H1 (cell line): ENCODE data around the gene TNFRSF14. TPM values are rescaled to one million over a fixed set of nuclear protein-coding genes. Genes with fewer than 3 reads are reported as not detected.
A peak's percentile ranks its signal among the peaks of the same experiment; 100 is the strongest.

ENCODE experiments used
- CTCF ChIA-PET: fragments of 300-600 bp; sonication (Branson Sonifier 250); formaldehyde crosslinking; loops from one replicate; lab custom pipeline; 2021; ENCODE audit not compliant: partially characterized antibody; lab: Charles Lee
- POLR2A ChIA-PET: fragments of 300-600 bp; sonication (Branson Sonifier 250); formaldehyde crosslinking; loops from one replicate; lab custom pipeline; 2021; ENCODE audit warnings: inconsistent platforms; ENCODE audit not compliant: partially characterized antibody; lab: Charles Lee
- DNase-seq, 2 experiments: peaks; one replicate each; pipeline versions ENCODE4 v3.0.0 to v3.0.0-alpha.2; 2010 to 2022; ENCODE audit warnings: low spot score in 2 of 2, low read depth in 1 of 2, mixed read lengths in 1 of 2
- FAIRE-seq: peaks from 2 replicates; lab custom pipeline; 2011; peaks lifted over from hg19 to GRCh38; lab: Jason Lieb, UNC
- H2AFZ ChIP-seq: 2 replicates; pipeline ENCODE4 v1.8.1; 2012; ENCODE audit warnings: low read length, inconsistent platforms
- H2AK5ac ChIP-seq: 2 replicates; pipeline ENCODE4 v1.6.1; 2013; ENCODE audit warnings: low read depth, low read length
- H2BK120ac ChIP-seq: replicated peaks from 2 replicates; pipeline ENCODE3; 2013; ENCODE audit warnings: low read depth, low read length, inconsistent platforms
- H2BK12ac ChIP-seq: 2 replicates; pipeline ENCODE4 v1.6.1; 2013; ENCODE audit warnings: low read depth, low read length
- H2BK15ac ChIP-seq: 2 replicates; pipeline ENCODE4 v1.6.1; 2013; ENCODE audit warnings: low read length
- H2BK20ac ChIP-seq: 2 replicates; pipeline ENCODE4 v1.6.1; 2013; ENCODE audit warnings: low read length
- H2BK5ac ChIP-seq: 2 replicates; pipeline ENCODE4 v1.6.1; 2013; ENCODE audit warnings: low read depth, low read length
- H3K14ac ChIP-seq: 2 replicates; pipeline ENCODE4 v1.6.1; 2013; ENCODE audit warnings: inconsistent platforms; ENCODE audit not compliant: insufficient read length
- H3K18ac ChIP-seq: 2 replicates; pipeline ENCODE4 v1.6.1; 2013; ENCODE audit warnings: low read length; ENCODE audit errors: extremely low read depth
- H3K23ac ChIP-seq: 2 replicates; pipeline ENCODE4 v1.6.1; 2013; ENCODE audit warnings: inconsistent platforms; ENCODE audit not compliant: insufficient read length
- H3K23me2 ChIP-seq: 2 replicates; pipeline ENCODE4 v1.6.1; 2013; ENCODE audit warnings: low read depth, low read length
- H3K27ac ChIP-seq: 2 replicates; pipeline ENCODE4 v1.6.1; 2011; ENCODE audit warnings: low read depth, low read length, inconsistent platforms
- H3K27me3 ChIP-seq, 4 experiments: replicated peaks in 1 of 4; 1 replicate in 1 of 4; 2 replicates in 3 of 4; pipeline versions ENCODE4 v1.6.1 to v1.8.1; 2011 to 2013; ENCODE audit warnings: low read length in 3 of 4, mild to moderate bottlenecking in 3 of 4, inconsistent platforms in 2 of 4, mixed read lengths in 2 of 4, moderate library complexity in 1 of 4; ENCODE audit not compliant: control insufficient read depth in 3 of 4, insufficient read depth in 3 of 4; ENCODE audit errors: extremely low read depth in 1 of 4
- H3K36me3 ChIP-seq, 4 experiments: 2 replicates each; pipeline versions ENCODE4 v1.6.1 to v1.8.1; 2011 to 2013; ENCODE audit warnings: mild to moderate bottlenecking in 4 of 4, low read length in 3 of 4, moderate library complexity in 2 of 4, control low read depth in 1 of 4, inconsistent platforms in 1 of 4; ENCODE audit not compliant: insufficient read depth in 4 of 4, control insufficient read depth in 2 of 4
- H3K4ac ChIP-seq: replicated peaks from 2 replicates; pipeline ENCODE3; 2013; ENCODE audit warnings: low read length, low read depth, mixed read lengths, inconsistent platforms; ENCODE audit not compliant: insufficient read length
- H3K4me1 ChIP-seq, 4 experiments: replicated peaks in 1 of 4; 1 replicate in 1 of 4; 2 replicates in 3 of 4; pipeline versions ENCODE4 v1.6.1 to v1.8.1; 2011 to 2013; ENCODE audit warnings: low read length in 3 of 4, inconsistent platforms in 2 of 4, mixed read lengths in 1 of 4; ENCODE audit not compliant: insufficient read depth in 4 of 4, control insufficient read depth in 3 of 4
- H3K4me2 ChIP-seq, 2 experiments: 2 replicates each; pipeline versions ENCODE4 v1.6.1 to v1.8.1; 2011 to 2013; ENCODE audit warnings: low read depth in 2 of 2, low read length in 2 of 2, control low read depth in 1 of 2, inconsistent platforms in 1 of 2, mild to moderate bottlenecking in 1 of 2; ENCODE audit not compliant: insufficient read depth in 1 of 2
- H3K4me3 ChIP-seq, 4 experiments: fragments of 200-600, 300-600 bp in 1 of 4; sonication (generic), shearing (Covaris generic), sonication (Bioruptor Twin) in 1 of 4; 2 replicates each; pipeline versions ENCODE4 v1.5.1 to v1.8.1; 2011 to 2016; ENCODE audit warnings: low read length in 4 of 4, low read depth in 3 of 4, control low read depth in 2 of 4, inconsistent platforms in 2 of 4, mild to moderate bottlenecking in 2 of 4, mixed read lengths in 1 of 4, moderate library complexity in 1 of 4; ENCODE audit not compliant: insufficient read depth in 2 of 4; ENCODE audit errors: extremely low read depth in 1 of 4
- H3K56ac ChIP-seq: replicated peaks from 2 replicates; pipeline ENCODE3; 2013; ENCODE audit warnings: low read depth, mild to moderate bottlenecking, mixed read lengths, low read length, inconsistent platforms; ENCODE audit not compliant: insufficient read length
- H3K79me1 ChIP-seq: 2 replicates; pipeline ENCODE4 v1.6.1; 2013; ENCODE audit warnings: low read depth, low read length, control low read depth
- H3K79me2 ChIP-seq, 2 experiments: 2 replicates each; pipeline versions ENCODE4 v1.6.1 to v1.8.1; 2012 to 2013; ENCODE audit warnings: low read length in 2 of 2, mild to moderate bottlenecking in 2 of 2, inconsistent platforms in 1 of 2; ENCODE audit not compliant: insufficient read depth in 2 of 2, control insufficient read depth in 1 of 2
- H3K9ac ChIP-seq, 4 experiments: replicated peaks in 1 of 4; 1 replicate in 1 of 4; 2 replicates in 3 of 4; pipeline versions ENCODE4 v1.6.1 to v1.8.1; 2011 to 2013; ENCODE audit warnings: low read depth in 3 of 4, low read length in 3 of 4, control low read depth in 2 of 4, mild to moderate bottlenecking in 2 of 4, moderate library complexity in 2 of 4, inconsistent platforms in 1 of 4; ENCODE audit errors: extremely low read depth in 1 of 4
- H3K9me3 ChIP-seq, 2 experiments: 2 replicates each; pipeline versions ENCODE4 v1.6.1 to v1.8.1; 2012 to 2013; ENCODE audit warnings: mild to moderate bottlenecking in 2 of 2, moderate library complexity in 2 of 2, control low read depth in 1 of 2, inconsistent platforms in 1 of 2, low read depth in 1 of 2, low read length in 1 of 2, mixed read lengths in 1 of 2; ENCODE audit not compliant: insufficient read depth in 2 of 2
- H4K20me1 ChIP-seq, 2 experiments: replicated peaks in 1 of 2; 2 replicates each; pipeline versions ENCODE3 to v1.8.1; 2011 to 2013; ENCODE audit warnings: inconsistent platforms in 2 of 2, low read length in 2 of 2, mild to moderate bottlenecking in 1 of 2; ENCODE audit not compliant: insufficient read depth in 2 of 2, control insufficient read depth in 1 of 2
- H4K5ac ChIP-seq: 2 replicates; pipeline ENCODE4 v1.6.1; 2013; ENCODE audit warnings: low read length, low read depth, mixed read lengths, inconsistent platforms; ENCODE audit not compliant: insufficient read length
- H4K8ac ChIP-seq: 2 replicates; pipeline ENCODE4 v1.8.0; 2013; ENCODE audit warnings: mild to moderate bottlenecking, moderate library complexity, low read length, inconsistent platforms; ENCODE audit not compliant: insufficient read depth; ENCODE audit errors: extremely low read depth
- H4K91ac ChIP-seq: replicated peaks from 2 replicates; pipeline ENCODE3; 2013; ENCODE audit warnings: low read length, mixed read lengths, inconsistent platforms; ENCODE audit not compliant: insufficient read length
- CREB1 ChIP-seq: IDR thresholded peaks from 2 replicates; pipeline ENCODE4 v1.6.1; 2012; ENCODE audit warnings: inconsistent platforms
- CTBP2 ChIP-seq: IDR thresholded peaks from 2 replicates; pipeline ENCODE4 v1.7.0; 2011; ENCODE audit warnings: borderline replicate concordance, mild to moderate bottlenecking, moderate library complexity, mixed read lengths, low read length; ENCODE audit not compliant: insufficient read depth, insufficient read length
- GABPA ChIP-seq: IDR thresholded peaks from 2 replicates; pipeline ENCODE4 v1.6.1; 2011; ENCODE audit warnings: mild to moderate bottlenecking, low read length, moderate library complexity, borderline replicate concordance; ENCODE audit not compliant: insufficient read depth
- HDAC2 ChIP-seq, 2 experiments: fragments of 300-600 bp in 1 of 2; sonication (generic) in 1 of 2; IDR thresholded peaks; 2 replicates each; pipeline ENCODE4 v1.6.1; 2011 to 2012; ENCODE audit warnings: low read depth in 2 of 2, low read length in 2 of 2, mild to moderate bottlenecking in 2 of 2, moderate library complexity in 2 of 2, borderline replicate concordance in 1 of 2, inconsistent platforms in 1 of 2
- KDM4A ChIP-seq: IDR thresholded peaks from one replicate; pipeline ENCODE4 v1.7.1; 2012; ENCODE audit warnings: low read depth, mild to moderate bottlenecking, moderate library complexity, low read length, inconsistent platforms; ENCODE audit not compliant: severe bottlenecking
- TAF1 ChIP-seq: IDR thresholded peaks from 2 replicates; pipeline ENCODE4 v1.6.1; 2011; ENCODE audit warnings: mild to moderate bottlenecking, low read depth, low read length
- TBP ChIP-seq: IDR thresholded peaks from 2 replicates; pipeline ENCODE4 v1.6.1; 2011; ENCODE audit warnings: low read depth, low read length, improper control_type of control experiment
- TEAD4 ChIP-seq: IDR thresholded peaks from 2 replicates; pipeline ENCODE4 v1.6.1; 2012; ENCODE audit warnings: low read depth, low read length, inconsistent platforms, mixed read lengths
- WGBS, 2 experiments: shearing (Covaris generic) in 1 of 2; methylation state at CpG; one replicate each; pipeline versions ENCODE4 v1.1.6 to v1.1.7; 2013 to 2015; ENCODE audit warnings: low lambda C conversion rate in 2 of 2, mixed read lengths in 2 of 2, inconsistent platforms in 1 of 2, low coverage in 1 of 2, missing lambda C conversion rate in 1 of 2; ENCODE audit not compliant: insufficient replicate concordance in 2 of 2, insufficient coverage in 1 of 2, insufficient read length in 1 of 2; ENCODE audit errors: extremely low coverage in 1 of 2, missing lambda C conversion rate in 1 of 2; 5-methylcytosine and 5-hydroxymethylcytosine counted together
- polyA plus RNA-seq, 7 experiments: library from polyadenylated mRNA; depleted of rRNA in 3 of 7; stranded (reverse) in 5 of 7; unstranded in 2 of 7; fragments of >200 nt in 5 of 7; fragments of 200-250 nt in 2 of 7; gene quantifications; 1 replicate in 5 of 7; 2 replicates in 1 of 7; 4 replicates in 1 of 7; pipeline versions ENCODE4 v1.2.1 to v1.2.3, GENCODE V29; 2011 to 2013; ENCODE audit warnings: missing spikeins in 2 of 7, mixed read lengths in 2 of 7
- total RNA-seq: library from RNA; stranded (reverse); fragmentation: NEBNext Ultra II Directional; extraction: Animal tissue kit (Norgen Biotek cat#: 25700); gene quantifications from 2 replicates; pipeline ENCODE4 v1.2.1, GENCODE V29; 2021
- TF ChIP-seq, protein P1 (sequence below): IDR thresholded peaks from 2 replicates; pipeline ENCODE4 v1.6.1; 2012; ENCODE audit warnings: inconsistent platforms

The TNFRSF14 gene
- total and polyA plus RNA-seq, 2 of the 8 experiments (the other 6 are each of a cell fraction or from before 2014, with no cell fraction given): 0.36 to 0.50 TPM

DNA sequence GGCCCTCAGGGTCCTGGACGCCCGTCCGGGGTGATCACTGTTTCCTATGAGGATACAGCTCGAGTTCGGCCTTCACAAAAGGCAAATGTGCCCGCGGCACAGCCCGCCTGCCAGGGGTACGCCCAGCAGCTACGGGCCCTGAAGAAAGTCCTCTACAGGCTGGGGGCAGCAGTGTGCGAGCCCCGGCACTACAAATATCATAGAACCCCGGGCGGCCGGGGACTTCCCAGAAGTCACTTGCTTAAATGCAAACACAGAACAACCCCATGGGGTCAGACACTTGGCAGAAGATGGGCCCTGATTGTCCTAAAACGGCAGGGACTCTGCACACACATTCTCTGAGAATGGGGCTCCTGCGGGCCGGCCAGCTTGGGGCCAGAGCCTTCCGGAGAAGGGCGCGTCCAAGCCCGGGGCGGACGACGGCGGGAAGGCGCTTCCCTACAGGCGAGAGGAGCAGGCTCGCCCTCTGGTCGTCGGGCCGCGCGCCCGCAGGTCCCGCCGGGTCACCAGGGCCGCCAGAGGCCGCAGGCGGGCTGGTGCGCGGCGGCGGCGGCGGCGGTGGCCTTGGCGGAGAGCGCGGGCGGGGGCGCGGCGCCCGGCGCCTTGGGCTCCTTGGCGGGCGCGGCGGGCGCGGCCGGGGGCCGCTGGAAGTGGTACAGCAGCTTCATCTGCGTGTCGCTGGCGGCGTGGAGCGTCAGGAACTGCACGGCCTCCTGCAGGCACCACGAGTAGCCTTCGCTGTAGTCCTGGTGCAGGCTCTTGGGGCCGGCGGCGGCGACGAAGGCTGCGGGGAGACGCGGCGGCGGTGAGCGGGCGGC, 27.0 kb upstream of the TNFRSF14 start:
- peak; percentile 63 to 77 for DNase-seq
- peak overlapping the region; percentile 67 for H3K4ac ChIP-seq
- 0 out of 2 replicates have a peak overlapping the region, but pooled peaks have one; percentile 27 for H2BK12ac ChIP-seq
- no peak overlapping the region for H2BK120ac ChIP-seq
- peaks cover 7% of the 10 kb centered on the region; the same call in 1 of the 2 replicates for H3K23me2 ChIP-seq
- H4K8ac ChIP-seq: no peak overlapping the region; the same call in 1 of the 2 replicates
- 4% methylated on average over 66 of the region's 84 CpGs; no CpG with 5 or more reads in 1 of the 2 experiments for WGBS, 2 experiments
- no peak overlapping the region for H3K27ac ChIP-seq
- no peaks in the 10 kb centered on the region for H3K9me3 ChIP-seq
- H2BK5ac ChIP-seq: no peak overlapping the region
- H3K14ac ChIP-seq: no peak overlapping the region
- H4K91ac ChIP-seq: no peak overlapping the region
- no peak overlapping the region for H2AFZ ChIP-seq
- peaks cover 12% of the 10 kb centered on the region for H3K79me1 ChIP-seq
- H3K4me3 ChIP-seq: peak overlapping the region in 1 of 4 experiments; percentile 58; a peak in 2 of 8 replicates
- H2BK20ac ChIP-seq: 0 out of 2 replicates have a peak overlapping the region, but pooled peaks have one; percentile 18
- no peak overlapping the region for H3K23ac ChIP-seq
- H3K4me2 ChIP-seq: peak overlapping the region; percentile 53 to 89
- no peak overlapping the region for H3K9ac ChIP-seq
- FAIRE-seq: no peak
- H3K27me3 ChIP-seq: peaks cover 30 to 74% (median 66%) of the 10 kb centered on the region in 4 experiments
- peaks cover 10 to 18% of the 10 kb centered on the region in 2 experiments for H3K79me2 ChIP-seq
- H3K36me3 ChIP-seq: no peaks in the 10 kb centered on the region
- H2AK5ac ChIP-seq: no peak overlapping the region
- no peak overlapping the region for H3K18ac ChIP-seq
- no peak overlapping the region for H4K5ac ChIP-seq
- ChIA-PET POLR2A (interaction anchor here (0.7 to 1.4 kb wide), 6 partner anchors 17 to 122 kb away, joined by 3 to 5 read pairs (median 3); no protein-coding TSS in a partner anchor), CTCF (interaction anchor here (0.6 to 2.0 kb wide), 5 partner anchors 11 to 99 kb away, joined by 3 to 11 read pairs (median 3); partner anchors contain the start of gene TNFRSF14)
- H4K20me1 ChIP-seq: peaks cover 14 to 28% of the 10 kb centered on the region in 2 experiments
- no peak overlapping the region for H2BK15ac ChIP-seq
- peaks cover 0 to 36% (median 20%) of the 10 kb centered on the region in 4 experiments; a peak in 6 of 7 replicates for H3K4me1 ChIP-seq
- H3K56ac ChIP-seq: no peak overlapping the region
- TF ChIP-seq KDM4A (peak; percentile 42), TAF1 (0 out of 2 replicates have a peak, but pooled peaks have one; percentile 28), CTBP2 (peak; percentile 77), TBP (peak; percentile 13; the same call in 1 of the 2 replicates), HDAC2 (IDR thresholded peaks at IDR 0.05; ENCODE audit: borderline replicate concordance in 1 of 2, low read depth in 2 of 2, low read length in 2 of 2) (peak in 1 of 2 experiments; percentile 71; a peak in 1 of 4 replicates), TEAD4 (no peak), CREB1 (0 out of 2 replicates have a peak, but pooled peaks have one; percentile 6), GABPA (no peak; the same call in 1 of the 2 replicates)
- TF ChIP-seq, protein P1, sequence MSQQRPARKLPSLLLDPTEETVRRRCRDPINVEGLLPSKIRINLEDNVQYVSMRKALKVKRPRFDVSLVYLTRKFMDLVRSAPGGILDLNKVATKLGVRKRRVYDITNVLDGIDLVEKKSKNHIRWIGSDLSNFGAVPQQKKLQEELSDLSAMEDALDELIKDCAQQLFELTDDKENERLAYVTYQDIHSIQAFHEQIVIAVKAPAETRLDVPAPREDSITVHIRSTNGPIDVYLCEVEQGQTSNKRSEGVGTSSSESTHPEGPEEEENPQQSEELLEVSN: 0 out of 2 replicates have a peak, but pooled peaks have one; percentile 36
